HT-29 (cell line): Measurements from ENCODE around the gene RABGAP1. TPM values are rescaled to one million over a fixed set of nuclear protein-coding genes. Genes with fewer than 3 reads are reported as not detected.

Experiments used
- DNase-seq: peaks from one replicate; pipeline ENCODE4 v3.0.0-alpha.2; 2015; ENCODE audit warnings: low spot score
- total RNA-seq: library from RNA; depleted of rRNA; stranded (reverse); fragments of >200 nt; shearing (Covaris generic); gene quantifications from 2 replicates; pipeline ENCODE4 v1.2.3, GENCODE V29; 2014

RABGAP1 gene
- total RNA-seq, 1 experiment from 2014 or later = 21.1 TPM

DNA sequence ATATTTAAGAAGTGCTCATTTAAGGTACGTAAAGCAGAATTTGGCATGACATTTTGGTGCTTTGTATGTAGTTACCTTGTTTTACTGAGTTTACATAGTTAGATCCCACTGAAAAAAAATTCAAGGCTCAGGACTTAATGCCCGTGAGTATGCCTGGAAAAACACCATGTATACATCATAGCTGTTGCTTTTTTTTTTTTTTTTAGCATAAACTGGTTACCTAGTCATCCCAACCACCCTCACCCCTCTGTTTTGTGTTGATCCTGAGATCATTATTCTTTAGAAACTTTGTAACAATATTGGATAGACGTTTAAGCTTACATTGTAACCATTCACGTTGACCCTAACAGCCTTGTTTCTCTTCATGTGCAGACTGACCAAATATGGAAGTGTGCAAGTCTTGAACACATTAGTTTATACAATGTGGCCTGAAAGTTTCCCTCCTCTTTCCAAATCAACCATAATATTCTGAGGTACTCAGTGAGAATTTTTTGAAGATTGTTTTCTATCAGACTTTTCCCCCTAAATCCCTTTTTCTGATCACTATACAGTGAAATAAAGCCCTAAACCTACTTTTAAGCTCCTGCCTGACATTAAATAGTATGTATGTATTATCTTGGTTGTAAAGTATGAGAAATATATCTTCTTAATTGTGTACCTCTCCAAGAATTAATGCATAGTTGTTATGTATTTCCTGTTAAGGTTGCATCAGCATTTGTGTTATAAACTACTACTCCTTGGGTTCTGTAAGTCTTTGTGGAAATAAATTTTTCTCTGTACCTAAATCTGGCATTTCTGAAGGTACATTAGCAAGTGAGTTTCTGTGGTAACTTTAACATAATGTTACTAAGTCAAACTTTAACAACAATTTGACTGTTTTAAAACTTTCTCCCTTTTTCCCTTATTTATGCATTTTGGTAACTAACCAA, 4.4 kb downstream of the RABGAP1 start:
- DNase-seq = no peak

DNA sequence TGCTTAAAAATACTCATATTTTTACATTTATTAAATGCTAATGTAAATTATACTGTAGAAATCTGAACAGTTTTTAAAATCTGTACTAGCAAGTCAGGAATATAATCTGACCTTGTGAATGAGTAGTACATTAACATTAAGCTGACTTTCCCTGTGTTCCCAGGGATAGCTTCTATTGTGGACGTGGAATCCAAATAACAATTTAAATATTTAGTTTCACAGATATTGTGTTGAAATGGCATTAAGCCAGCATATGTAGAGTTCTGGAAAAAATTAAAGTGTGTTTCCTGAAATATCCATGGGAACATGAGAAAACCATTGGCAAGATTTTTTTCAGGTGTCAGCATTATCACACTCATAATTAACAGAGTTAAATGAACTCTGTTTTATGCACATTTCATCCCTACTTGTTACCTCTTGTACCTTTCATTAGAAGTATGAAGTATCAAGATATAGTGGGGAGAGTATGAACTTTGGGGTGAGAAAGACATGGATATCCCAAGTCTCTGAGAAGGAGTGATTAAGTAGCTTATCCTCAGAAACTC, 5.7 kb downstream of the RABGAP1 start:
- peak; percentile 16 for DNase-seq

DNA sequence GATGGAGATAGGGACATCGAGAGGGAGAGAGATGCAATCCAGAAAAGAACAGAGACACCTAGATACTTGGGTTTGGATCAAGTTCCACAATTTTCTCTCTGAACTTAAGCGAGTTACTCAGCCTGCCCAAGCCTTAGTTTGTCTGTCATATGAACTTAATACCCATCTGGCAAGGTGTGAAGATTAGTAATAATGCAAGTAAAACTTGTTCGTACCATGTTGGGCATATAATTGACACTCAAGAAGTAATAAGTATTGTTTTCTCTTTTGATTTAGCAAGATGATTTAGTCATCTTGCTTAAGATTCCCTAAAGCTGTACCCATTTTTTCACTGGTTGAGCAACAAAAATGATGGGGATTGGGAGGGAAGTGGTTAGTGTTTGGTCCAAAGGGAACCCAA, 7.5 kb downstream of the RABGAP1 start:
- no peak for DNase-seq

- DNase-seq = no peak
These were observed 8.9 kb downstream of the RABGAP1 start for GRCh38 chr9:122949696-122950095.

DNA sequence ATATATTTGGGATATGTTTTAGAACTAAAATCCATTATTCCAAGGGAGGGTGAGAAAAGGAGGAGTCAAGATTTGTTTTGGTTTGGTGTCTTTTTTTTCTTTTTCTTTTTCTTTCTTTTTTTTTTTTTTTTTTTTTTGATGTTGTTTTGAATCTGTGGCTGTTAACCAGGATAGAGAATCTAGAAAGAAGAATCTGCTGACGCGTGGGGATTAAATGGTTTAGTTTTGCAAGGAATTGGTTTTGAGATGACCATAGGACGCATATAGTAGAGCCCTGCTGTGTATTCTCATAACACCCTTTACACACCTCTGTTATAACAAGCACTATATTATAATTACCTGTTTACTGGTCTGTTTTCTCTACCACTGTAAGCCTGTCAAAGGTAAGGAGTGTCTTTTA, 9.4 kb downstream of the RABGAP1 start:
- DNase-seq = no peak

DNA sequence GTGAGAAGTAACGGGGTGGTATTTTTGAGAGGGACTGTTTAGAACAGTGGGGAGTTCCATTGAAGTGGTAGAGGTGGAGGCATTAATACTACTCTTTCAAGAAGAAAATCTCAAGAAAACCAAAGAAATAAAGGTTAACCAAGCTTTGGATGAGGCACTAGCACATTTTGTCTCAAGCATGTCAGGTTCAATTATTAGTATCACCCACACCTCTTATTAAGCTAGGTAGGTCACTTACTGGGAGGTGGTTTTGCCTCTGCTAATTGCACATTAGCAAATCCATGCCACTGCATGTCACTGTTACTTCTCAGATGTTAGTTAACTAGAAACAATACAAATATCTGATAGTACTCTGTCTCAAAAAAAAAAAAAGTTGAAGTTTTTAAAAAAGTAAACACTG, 10.2 kb downstream of the RABGAP1 start:
- DNase-seq = no peak

- peak; percentile 40 for DNase-seq
These were observed 13.5 kb downstream of the RABGAP1 start for GRCh38 chr9:122954253-122954691.

- no peak for DNase-seq
These were observed 15.1 kb downstream of the RABGAP1 start for GRCh38 chr9:122955961-122956360.

- DNase-seq = no peak
These were observed 20.3 kb downstream of the RABGAP1 start for GRCh38 chr9:122961139-122961538.

DNA sequence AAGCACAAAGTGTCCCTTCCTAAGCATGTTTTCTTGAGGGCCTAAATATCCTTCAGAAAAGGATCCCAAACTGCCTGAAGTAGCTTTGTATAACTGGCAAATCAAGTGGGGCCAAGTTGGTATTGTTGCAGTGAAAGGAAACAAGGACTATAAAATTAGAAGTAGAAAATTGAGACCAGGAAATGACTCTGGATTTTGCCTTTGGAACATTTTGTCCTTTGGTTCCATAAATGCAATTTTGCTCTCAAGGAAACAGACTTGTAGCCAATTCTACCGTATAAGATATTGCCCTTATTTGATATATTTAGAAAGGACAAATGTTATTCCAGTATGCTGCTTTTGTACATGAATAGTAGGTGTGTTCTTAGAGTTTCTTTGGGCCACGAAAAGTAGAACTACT, 34.4 kb downstream of the RABGAP1 start:
- DNase-seq = no peak

DNA sequence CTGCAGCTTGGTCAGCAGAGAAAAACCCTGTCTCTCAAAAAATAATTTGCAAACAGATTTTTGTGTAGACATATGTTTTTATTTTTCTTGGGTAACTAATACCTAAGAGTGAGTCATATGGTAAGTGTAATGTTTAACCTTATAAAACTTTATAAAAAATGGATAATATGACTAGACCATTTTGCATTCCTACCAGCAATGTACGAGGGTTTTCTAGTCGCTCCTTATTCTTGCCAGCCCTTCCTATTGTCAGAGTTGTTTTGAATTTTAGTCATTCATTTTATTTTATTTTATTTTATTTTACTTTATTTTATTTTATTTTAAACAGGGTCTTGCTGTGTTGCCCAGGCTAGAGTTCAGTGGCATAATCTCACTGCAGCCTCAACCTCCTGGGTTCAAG, 37.8 kb downstream of the RABGAP1 start:
- DNase-seq = no peak

GRCh38 chr9:122986010-122986409, 45.2 kb downstream of the RABGAP1 start:
- no peak for DNase-seq

- no peak for DNase-seq
These were observed 47.3 kb downstream of the RABGAP1 start for GRCh38 chr9:122988141-122988540.

DNA sequence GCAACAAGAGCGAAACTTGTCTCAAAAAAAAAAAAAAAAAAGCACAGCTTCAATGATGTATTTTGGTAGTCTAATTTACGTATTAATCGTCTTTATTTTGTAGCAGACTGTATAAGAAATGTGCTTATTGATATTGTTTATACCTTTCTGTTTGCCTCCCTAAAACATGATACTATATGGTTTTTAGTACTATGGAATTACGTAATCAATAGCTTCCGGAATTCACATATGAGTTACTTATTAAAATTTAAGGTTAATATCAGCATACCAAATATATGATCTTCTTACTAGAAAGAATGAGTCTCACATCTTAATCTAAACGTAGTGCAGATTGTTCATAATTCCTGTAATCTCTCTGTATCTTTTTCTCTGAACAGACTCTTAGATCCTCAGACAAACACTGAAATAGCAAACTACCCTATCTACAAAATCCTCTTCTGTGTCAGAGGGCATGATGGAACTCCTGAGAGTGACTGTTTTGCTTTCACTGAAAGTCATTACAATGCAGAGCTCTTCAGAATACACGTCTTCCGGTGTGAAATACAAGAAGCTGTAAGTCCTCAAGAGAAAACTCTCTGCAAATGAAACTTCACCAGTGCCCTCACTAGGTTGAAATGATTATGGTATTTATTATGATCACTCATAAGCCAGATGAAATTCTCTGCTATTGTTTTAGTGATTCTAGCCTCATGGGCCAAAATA, 48.3 kb downstream of the RABGAP1 start:
- no peak for DNase-seq

DNA sequence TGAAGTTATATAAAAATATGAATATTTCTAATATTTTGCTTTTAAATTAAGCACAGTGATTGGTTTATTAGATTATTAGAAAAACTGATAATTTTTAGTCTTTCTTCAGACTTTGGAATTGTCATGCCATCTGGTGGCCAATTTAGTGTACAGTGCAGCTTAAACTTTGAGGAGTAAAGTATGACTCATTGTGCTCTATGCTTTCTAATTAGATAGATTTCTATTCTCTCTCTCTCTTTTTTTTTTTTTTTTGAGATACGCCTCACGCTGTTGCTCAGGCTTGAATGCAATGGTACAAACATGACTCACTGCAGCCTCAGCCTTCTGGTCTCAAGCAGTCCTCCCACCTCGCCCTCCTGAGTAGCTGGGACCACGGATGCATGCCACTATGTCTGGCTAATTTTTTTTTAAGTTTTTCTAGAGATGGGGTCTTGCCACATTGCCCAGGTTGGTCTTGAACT, 50.6 kb downstream of the RABGAP1 start:
- peak; percentile 66 for DNase-seq

DNA sequence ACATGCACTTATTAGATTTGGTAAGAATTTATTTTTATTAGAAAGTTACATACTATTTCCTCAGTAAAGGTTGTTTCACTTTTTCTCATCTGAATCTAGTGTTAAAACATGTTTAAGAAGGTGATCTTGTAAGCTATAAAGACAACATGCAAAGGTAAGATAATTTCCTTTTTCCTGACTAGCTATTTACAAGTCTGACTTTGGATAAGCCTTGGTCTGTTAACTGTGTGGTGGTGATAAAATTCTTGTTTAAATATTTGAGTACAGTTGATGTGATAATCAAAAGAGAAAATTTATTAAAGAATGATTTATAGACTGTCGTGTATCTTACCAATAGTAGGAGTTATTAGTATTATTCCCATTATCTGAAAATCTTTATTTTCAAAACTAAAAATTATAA, 55.8 kb downstream of the RABGAP1 start:
- DNase-seq = no peak

- no peak for DNase-seq
These were observed 57.6 kb downstream of the RABGAP1 start for GRCh38 chr9:122998448-122998847.

DNA sequence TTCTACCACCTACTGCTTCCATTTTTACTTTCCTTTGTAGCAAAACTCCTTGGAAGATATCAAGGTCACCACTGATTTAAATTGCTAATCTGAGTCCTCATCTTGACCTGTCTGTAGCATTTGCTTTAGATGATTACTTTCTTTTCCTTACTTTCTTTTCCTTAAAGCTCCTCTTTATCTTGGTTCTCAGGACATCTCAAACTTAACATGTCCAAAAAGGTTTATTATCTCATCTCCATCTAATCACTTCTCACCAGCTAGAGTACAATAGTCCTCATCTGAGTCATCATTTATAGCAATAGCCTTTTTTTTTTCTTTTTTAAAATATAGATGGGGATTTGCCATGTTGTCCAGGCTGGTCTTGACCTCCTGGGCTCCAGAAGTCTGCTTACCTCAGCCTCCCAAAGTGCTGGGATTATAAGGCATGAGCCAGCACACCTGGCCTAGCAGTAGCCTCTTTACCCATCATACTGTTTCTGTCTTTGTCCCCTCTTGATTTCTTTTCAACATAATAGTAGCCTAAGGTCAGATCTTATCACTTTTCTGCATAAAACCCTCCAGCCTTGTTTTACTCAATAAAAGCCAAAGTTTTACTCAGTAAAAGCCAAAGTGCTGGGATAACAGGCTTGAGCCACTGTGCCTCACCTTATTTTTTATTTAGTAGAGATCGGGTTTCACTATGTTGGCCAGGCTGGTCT, 59.7 kb downstream of the RABGAP1 start:
- DNase-seq = no peak

DNA sequence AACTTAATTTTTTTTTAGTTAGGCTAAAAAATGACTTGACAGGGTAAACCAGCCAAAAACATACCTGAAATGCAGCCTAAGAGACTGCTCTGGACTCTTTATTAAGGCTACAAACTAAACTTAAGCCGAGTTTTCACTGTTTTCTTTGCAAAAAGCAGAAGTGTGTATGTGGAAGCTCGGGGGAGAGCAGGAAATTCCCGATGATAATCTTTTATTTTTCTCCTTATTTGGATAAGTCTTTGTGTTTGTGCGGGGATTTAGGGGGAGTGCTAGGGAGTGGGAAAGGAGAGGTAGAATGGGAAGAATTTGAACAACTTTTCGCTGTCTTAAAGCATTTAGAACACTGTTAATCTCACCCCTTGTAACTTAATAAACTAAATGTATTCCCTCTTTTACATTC, 61.9 kb downstream of the RABGAP1 start:
- no peak for DNase-seq

GRCh38 chr9:123003466-123003865, 62.6 kb downstream of the RABGAP1 start:
- DNase-seq = no peak

DNA sequence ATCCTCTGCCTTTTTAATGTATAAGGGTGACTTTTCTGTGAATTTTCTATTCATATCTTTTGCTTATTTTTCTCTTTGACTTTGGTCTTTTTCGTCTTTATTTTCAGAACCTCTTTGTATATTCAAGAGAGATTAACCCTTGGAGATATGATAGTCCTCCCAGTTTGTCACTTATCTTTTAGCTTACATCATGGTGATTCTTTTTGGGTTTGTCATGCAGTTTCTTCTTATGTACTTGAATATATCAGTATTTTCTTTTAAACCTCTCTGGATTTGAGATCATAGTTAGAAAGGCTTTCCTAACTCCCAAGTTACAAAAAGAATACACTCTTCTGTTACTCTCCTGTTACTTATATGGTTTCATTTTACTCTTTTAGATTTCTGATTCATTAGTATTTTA, 65.1 kb downstream of the RABGAP1 start:
- no peak for DNase-seq

DNA sequence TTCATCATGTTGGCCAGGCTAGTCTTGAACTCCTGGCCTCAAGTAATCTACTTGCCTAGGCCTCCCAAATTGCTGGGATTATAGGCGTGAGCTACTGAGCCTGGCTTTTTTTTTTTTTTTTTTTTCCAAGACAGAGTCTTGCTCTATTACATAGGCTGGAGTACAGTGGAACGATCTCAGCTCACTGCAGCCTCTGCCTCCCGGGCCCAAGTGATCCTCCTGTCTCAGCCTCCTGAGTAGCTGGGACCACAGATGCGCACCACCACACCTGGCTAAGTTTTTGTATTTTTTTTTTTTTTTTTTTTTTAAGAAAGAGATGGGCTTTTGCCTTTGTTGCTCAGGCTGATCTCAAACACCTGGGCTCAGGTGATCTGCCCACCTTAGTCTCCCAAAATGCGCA, 66.4 kb downstream of the RABGAP1 start:
- DNase-seq = no peak
